GM18505 (cell line): ENCODE results near the gene ZIK1.

Experiments used
- ATAC-seq: cut with Tn5 transposase; IDR thresholded peaks from one replicate; pipeline ENCODE4 v1.9.1; 2021; ENCODE audit not compliant: unreplicated experiment
- POLR2A ChIP-seq: IDR thresholded peaks from 4 replicates; pipeline ENCODE4 v1.6.1; 2011; ENCODE audit warnings: borderline replicate concordance; ENCODE audit not compliant: insufficient read depth, insufficient read length; ENCODE audit errors: extremely low read depth

ZIK1 gene

GRCh38 chr19:57583521-57584416 is at the start of gene ZIK1:
Gene ZIK1 (plus strand): TSS chr19:57584145. CDS start chr19:57584357, 212 bp downstream.
- peak; percentile 80 for ATAC-seq
- peak; percentile 54 for TF ChIP-seq POLR2A

GRCh38 chr19:57537953-57538547 is 45.9 kb upstream of the ZIK1 start:
- no peak for TF ChIP-seq POLR2A
- ATAC-seq: no peak

- no peak for ATAC-seq
- TF ChIP-seq POLR2A: no peak
Observed at GRCh38 chr19:57546513-57546912, 37.4 kb upstream of the ZIK1 start.

- no peak for TF ChIP-seq POLR2A
- ATAC-seq: no peak
Observed at GRCh38 chr19:57552432-57552831, 31.5 kb upstream of the ZIK1 start.

GRCh38 chr19:57557659-57558058 is 26.3 kb upstream of the ZIK1 start:
- TF ChIP-seq POLR2A: no peak
- ATAC-seq: no peak

- TF ChIP-seq POLR2A: no peak
- ATAC-seq: no peak
Observed at GRCh38 chr19:57558525-57558924, 25.4 kb upstream of the ZIK1 start.

GRCh38 chr19:57559008-57559403 is 24.9 kb upstream of the ZIK1 start:
- peak; percentile 36 for ATAC-seq
- no peak for TF ChIP-seq POLR2A

- peak; percentile 93 for ATAC-seq
- TF ChIP-seq POLR2A: peak; percentile 72
Observed at GRCh38 chr19:57559404-57560025, 24.4 kb upstream of the ZIK1 start, which contains the start of gene ZNF550. Gene ZNF550 (minus strand): TSS chr19:57559863. CDS start chr19:57559682, 181 bp downstream.

- TF ChIP-seq POLR2A: no peak
- ATAC-seq: no peak
Observed at GRCh38 chr19:57560049-57560491, 23.9 kb upstream of the ZIK1 start.

GRCh38 chr19:57563547-57563946 is 20.4 kb upstream of the ZIK1 start:
- no peak for ATAC-seq
- TF ChIP-seq POLR2A: no peak

- no peak for TF ChIP-seq POLR2A
- no peak for ATAC-seq
Observed at GRCh38 chr19:57566396-57567265, 17.3 kb upstream of the ZIK1 start.

GRCh38 chr19:57570707-57571106 is 13.2 kb upstream of the ZIK1 start:
- no peak for ATAC-seq

More at GRCh38 chr19:57570707-57571106, 13.2 kb upstream of the ZIK1 start:
- TF ChIP-seq POLR2A: peak; percentile 28
